GM12875 (cell line): ENCODE data around the gene DDA1.
"Not testable (repeated sequence)": the region's sequence is repeated elsewhere in the genome, so short reads cannot be mapped to it uniquely, and the experiment has no call there.

Source experiments
- H3K4me3 ChIP-seq: one replicate; pipeline ENCODE4 v1.5.1; 2011; ENCODE audit warnings: low read depth, low read length, control low read depth
- CTCF ChIP-seq: IDR thresholded peaks from 2 replicates; pipeline ENCODE4 v1.5.1; 2011; ENCODE audit warnings: low read depth, mild to moderate bottlenecking, control low read depth, inconsistent platforms, low read length, moderate library complexity, borderline replicate concordance; ENCODE audit not compliant: insufficient read depth

Gene DDA1

GRCh38 chr19:17266026-17266425, 43.3 kb upstream of the DDA1 start:
- TF ChIP-seq CTCF = no peak
- no peak overlapping the region for H3K4me3 ChIP-seq

DNA sequence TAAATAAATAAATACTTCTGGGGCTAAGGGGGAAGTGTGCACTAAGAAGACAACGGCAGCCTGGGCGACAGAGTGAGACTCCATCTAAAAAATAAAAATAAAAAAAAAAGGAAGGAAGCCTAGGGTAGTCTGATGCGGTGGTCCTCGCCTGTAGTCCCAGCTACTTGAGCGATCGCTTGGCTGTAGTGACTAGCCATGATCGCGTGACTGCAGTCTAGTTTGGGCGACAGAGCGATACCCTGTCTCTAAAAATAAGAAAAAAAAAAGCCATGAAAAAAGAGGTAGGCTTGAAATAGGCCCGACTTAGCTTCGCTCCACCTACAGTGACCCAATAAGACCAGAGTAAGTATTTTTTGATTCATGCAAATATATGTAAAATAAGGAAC, 42.8 kb upstream of the DDA1 start:
- TF ChIP-seq CTCF = no peak
- peak overlapping the region; percentile 24 for H3K4me3 ChIP-seq

DNA sequence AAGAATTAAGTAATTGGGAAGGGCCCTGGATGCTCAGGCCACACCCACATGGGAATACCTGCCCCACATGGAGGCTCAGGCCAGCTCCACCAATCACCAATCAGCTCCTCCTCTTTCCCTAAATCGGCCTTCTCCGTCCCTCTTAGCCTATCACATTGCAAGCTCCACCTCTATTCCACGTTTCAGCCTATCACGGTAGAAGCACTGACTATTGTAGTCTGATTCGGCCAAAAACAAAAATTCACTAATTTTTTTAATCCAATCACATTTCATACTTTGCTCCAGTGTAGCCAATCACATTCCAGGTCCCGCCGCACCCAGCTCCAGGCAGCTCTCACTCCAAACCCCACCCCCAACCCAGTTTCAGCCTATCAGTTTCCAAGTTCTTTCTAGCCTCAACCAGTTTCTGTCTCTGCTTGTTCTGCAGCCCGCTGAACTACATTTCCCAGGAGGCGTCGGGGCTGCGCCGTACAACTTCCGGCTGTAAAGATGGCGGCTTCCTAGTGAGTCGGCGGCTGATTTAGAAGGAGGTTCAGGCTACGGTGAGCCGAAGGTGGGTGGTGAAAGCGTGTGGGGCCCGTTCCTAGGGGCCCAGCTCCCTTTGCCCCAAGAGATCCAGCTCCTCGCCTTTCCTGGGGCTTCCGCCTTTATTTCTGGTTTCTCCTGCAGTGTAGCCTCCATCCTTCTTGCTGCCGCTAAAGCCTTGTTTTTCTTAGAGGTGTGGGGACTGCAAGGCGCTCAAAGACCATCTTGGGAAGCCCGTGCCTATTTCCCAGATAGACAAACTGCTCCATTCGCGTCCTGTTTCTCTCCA, 42.2 kb upstream of the DDA1 start, which contains the start of gene BABAM1:
TSS of gene BABAM1 (plus strand) at position 469 of the 814 bp plus-strand sequence. CDS start 1,364 bp downstream, outside the sequence.
- H3K4me3 ChIP-seq = peak within 1 kb of the TSS; percentile 71
- TF ChIP-seq CTCF = no peak

- no peak for TF ChIP-seq CTCF
- H3K4me3 ChIP-seq = no peak overlapping the region
Measured at GRCh38 chr19:17268754-17269153, 40.6 kb upstream of the DDA1 start.

- not testable (repeated sequence) for H3K4me3 ChIP-seq
Measured at GRCh38 chr19:17274892-17275291, 34.5 kb upstream of the DDA1 start.

DNA sequence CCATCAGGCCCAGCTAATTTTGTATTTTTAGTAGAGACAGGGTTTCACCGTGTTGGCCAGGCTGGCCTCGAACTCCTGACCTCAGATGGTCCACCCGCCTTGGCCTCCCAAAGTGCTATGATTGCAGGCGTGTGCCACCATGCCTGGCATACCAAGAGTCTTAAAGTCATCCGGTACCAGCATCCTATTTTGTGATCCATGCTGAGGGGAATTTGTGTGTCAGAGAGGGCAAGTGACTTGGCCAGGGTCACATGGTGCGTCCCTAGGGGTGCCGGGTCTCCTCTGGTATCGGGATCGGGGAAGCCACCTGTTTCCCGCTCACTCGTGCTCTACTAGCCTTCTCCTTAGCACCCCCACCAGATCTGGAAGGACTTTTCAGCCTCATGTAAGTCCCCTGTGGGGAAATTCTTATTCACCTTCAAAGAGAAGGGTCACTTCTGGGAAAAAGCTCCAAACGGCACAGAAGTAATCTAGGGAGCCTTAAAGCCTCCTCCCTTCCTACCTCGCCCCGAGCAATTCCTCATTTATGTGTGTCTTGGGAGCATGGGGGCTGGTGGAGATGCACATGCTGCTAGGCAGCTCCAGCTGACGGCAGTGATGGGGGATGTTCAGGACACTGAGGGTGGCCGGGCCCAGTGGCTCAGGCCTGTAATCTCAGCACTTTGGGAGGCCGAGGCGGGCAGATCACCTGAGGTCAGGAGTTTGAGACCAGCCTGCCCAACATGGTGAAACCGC, 33.8 kb upstream of the DDA1 start:
- H3K4me3 ChIP-seq = no peak overlapping the region
- no peak for TF ChIP-seq CTCF

- no peak overlapping the region for H3K4me3 ChIP-seq
- no peak for TF ChIP-seq CTCF
Measured at GRCh38 chr19:17279436-17279835, 29.9 kb upstream of the DDA1 start.
